Inferior parietal cortex (tissue), 1 donor: ENCODE data around the gene CCDC137.
"Not testable (repeated sequence)": the region's sequence is repeated elsewhere in the genome, so short reads cannot be mapped to it uniquely, and the experiment has no call there.

Source experiments
- DNase-seq: peaks from one replicate; pipeline ENCODE4 v3.0.0-alpha.2; 2016; ENCODE audit errors: extremely low spot score

Gene CCDC137

DNA sequence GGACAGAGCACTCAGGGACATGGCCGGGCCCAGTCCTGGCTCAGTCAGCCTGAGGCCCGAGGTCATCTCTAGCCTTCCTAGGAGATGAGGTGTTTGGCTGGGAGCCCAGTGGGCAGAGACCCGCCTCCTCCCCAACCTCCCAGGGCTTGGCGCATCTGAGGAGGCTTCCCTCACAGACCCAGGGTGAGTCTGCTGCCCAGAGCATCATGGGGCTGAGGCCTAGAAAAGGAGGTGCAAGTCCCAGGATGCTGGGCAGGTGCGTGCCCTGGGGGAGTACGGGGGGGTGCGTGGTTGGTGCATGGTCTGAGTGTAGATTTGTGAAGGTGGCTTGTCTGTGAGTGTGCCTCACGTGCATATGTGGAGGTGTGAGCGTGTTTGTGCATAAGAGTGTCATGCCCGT lies 14.8 kb upstream of the CCDC137 start:
- no peak for DNase-seq

DNA sequence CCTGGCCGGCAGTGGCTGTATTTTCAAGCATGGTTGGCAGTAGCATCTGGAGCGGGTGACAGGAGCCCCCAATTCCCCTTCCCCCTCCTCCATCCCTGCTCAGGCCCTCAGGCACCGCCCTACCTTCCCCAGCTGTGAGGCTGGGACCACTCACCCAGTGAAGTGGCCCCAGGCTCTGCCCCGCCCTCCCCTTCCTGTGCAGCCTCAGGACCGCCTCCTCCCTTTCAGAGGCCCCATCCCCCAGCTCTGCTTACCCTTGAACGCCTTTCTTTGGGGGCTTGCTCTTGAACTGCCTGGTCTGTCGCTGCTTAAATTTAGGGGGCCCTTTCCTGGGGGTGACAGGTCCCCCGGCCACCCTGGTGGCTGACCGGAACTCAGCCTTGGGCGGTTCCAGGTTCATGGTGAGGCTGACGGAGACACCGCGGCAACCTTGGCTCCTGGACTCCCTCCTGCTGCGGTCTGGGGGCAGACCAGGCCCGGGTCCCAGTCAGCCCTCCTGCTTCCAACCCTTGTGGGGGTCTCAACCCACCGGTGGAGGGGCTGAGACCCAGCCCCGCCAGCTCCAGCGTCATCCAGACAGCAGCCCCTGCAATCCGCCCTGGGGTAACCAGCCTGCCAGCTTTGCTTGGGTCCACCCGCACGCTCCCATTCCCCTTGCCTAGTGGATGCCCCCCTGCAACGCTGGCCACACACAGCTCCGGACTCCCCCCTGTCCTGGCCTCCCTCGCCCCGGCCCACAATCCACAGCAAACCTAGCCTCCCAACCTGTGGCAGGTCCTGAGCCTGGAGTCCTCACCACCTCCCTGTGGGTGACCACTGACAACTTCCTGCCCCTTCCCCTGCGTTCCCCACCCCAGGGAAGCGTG lies 13.4 kb upstream of the CCDC137 start:
- DNase-seq: no peak

DNA sequence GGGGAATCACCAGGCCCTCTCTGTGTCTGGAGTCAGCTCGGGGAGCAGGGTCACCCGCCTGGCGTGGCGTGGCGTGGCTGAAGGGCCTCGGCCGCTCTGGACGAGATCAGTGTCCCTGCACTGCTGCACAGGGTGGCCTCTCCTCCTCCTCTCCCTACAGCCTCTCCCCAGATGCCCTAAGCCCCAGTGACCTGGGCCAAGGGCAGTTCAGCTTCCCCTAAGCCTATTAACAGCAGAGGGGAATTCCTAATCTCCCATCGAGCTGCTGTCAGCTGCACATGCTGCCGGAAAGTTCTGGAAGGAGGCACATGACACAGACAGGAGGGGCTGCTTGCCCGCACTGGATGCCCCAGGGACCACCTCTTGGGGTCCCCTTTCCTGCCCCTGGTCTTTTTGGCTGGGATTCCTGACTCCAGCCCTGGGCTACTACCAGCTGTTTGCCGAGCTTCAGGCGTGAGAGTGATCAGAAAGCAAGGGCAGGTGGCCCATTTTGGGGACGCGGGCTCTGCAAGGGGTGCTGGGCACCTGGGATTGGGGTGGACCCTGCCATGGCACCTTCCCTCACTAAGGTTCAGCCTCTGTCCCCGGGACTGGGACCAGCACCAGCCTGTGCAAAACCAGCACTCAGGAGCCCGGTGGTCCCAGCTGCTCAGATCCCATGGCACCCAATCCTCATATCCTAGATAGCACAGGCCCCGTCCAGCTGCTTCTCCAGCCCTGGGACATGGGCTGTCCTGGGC lies 11.0 kb upstream of the CCDC137 start:
- DNase-seq: no peak

DNA sequence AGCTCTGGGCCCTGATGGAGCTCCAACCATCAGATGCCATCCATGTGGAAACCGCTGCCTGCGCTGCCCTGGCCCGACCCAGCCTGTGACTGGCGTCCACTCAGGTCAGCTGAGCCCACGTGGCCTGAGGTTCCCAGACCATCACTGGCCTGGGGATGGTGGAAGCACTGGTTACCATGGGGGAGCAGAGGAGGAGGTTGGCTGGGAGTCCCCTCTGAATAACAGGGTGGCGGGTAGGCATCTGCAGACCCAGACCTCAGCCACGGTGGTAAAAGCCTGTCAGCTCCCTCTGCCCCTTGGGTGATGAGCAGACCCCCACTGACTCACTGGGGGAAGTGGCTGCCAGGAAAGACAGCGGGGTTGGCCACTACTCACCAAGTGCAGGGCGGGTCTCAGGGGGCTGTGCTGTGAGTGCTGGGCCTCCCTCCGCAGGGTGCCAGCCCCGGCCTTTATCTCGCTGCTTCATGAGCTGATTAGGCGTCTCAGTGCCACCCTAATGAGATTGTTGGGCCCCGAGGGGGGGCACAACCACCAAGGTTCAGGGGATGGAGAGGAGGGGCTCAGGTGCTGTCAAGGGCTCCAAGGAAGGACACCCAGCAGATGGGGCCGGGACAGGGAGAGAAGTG lies 10.3 kb upstream of the CCDC137 start, which contains the start of gene PDE6G:
PDE6G (minus strand) TSS at position 425 of the 626 bp plus-strand sequence. CDS start 3,237 bp downstream, outside the sequence.
- DNase-seq: no peak

DNA sequence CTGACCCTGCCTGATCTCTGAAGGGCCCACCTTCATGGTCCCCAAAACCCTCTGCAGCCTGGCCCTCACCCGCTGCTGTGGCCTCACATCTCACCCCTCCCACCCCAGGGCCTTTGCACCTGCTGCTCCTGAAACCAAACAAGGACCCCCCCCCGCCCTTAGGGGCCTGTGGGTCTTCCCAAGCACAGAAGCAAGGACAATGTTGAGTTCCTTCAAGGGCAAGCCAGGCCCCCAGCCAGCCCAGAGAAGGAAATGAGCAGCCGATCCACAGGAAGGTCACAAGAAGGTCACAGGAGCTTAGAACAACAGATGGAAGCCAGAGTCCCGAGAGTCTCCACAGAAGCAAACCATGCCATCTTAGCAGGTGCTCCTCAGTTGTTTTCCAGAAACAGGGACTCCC lies 9.7 kb upstream of the CCDC137 start:
- no peak for DNase-seq

DNA sequence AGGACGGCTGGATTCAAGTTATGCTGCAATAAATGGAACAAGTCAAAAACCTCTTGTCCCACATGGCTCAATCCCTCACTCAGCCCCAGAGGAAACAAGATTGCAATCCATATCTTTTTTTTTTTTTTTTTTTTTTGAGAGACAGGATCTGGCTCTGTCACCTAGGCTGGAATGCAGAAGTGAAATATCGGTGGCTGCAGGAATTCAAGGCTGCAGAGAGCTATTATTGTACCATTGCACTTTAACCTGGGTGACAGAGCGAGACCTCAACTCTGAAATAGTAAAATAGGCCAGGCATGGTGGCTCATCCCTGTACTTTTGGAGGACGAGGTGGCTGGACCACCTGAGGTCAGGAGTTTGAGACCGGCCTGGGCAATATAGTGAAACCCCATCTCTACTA lies 7.5 kb upstream of the CCDC137 start:
- DNase-seq: no peak

DNA sequence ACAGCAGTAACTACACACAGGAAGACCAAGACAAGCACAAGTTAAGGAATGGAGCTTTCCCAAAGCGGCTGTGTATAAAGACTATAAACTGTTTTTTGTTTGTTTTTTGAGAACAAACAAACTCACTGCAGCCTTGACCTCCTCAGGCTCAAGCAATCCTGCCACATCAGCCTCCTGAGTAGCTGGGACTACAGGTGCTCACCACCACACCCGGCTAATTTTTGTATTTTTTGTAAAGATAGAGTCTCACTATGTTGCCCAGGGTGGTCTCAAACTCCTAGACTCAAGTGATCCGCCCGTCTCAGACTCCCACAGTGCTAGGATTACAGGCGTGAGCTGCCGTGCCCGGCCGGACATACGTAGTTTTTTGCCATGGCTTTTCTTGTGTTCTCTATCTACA lies 6.1 kb upstream of the CCDC137 start:
- DNase-seq: no peak

DNA sequence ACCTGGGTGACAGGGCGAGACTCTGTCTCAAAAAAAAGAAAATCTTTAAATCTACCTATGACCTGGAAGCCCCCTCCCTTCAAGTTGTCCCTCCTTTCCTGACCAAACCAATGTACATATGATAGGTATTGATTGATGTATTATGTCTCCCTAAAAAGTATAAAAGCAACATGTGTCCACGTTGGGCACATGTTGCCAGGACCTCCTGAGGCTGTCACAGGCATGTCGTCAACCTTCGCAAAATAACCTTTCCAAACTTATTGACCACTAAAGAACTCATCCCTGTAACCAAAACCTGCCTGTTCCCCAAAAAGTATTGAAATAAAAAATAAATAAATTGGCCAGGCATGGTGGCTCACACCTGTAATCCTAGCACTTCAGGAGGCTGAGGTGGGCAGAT lies 4.5 kb upstream of the CCDC137 start:
- no peak for DNase-seq

DNA sequence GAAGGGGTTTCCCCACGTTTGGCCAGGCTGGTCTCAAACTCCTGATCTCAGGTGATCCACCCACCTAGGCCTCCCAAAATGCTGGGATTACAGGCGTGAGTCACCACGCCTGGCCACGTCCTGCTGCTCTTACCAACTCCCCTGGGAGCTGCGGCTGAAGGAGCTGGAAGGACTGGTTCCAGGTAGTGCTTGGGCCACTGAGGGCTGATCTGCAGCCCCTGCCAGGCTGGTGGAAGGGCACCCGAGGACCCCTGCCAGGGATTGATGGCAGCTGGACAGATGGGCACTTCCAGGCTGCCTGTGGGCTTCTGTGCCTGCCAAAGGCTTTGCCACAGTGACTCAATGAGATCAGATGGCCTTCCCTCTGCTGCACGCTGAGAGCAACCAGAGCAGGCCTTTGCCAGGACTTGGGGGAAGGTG lies 2.5 kb upstream of the CCDC137 start:
- DNase-seq: no peak

DNA sequence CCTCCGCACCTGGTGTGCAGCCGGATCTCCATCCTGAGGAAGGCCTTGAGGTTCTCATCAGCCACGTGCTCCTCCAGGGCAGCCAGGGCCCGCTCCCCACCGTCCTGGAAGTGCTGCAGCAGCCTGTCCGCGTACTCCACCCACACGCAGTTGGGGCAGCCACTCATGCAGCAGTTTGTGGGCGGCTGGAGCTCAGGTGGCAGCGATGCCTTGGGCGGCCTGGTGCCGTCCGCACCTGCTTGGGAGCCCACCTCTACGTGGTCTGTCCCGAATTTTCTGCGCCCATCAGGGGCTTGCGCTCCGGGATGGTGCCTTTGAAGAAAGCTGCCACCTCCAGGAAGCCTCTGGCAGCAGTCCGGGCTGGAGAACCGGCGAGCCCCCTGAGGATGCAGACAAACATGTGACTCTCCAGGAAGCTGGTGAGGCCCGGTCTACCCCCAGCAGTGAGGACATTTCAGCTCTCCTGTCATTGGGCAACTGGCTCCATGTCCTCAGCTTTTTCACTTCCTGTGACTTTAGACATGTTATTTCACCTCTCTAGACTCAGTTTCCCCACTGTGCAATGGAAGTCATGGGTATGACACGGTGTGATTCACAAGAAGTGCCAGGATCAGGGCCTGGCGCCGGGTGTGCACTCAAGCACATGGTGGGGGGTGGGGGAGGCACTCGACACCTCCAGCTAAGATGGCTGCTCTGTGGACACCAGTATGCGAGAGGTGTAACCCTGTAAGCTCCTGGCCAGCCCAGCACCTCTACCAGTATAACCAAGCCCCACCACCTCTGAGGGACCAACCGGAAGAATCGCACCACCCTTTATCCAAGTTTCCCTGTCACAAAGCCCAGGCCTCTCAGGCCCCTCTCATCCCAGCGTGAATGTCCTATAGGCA lies 1.1 kb upstream of the CCDC137 start:
- DNase-seq: no peak

DNA sequence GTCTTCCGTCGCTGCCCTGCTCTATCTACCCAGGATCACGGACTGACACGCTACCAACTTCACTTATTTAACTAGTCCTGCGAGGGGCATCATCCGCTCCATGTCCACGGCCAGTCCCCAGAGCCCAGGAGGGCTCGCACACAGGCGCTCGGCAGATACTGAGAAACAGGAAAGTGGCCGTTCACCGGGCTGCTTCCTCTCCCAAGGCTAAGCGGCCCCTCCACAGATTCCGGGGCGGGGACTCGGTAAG lies 520 bp upstream of the CCDC137 start:
- DNase-seq: no peak

DNA sequence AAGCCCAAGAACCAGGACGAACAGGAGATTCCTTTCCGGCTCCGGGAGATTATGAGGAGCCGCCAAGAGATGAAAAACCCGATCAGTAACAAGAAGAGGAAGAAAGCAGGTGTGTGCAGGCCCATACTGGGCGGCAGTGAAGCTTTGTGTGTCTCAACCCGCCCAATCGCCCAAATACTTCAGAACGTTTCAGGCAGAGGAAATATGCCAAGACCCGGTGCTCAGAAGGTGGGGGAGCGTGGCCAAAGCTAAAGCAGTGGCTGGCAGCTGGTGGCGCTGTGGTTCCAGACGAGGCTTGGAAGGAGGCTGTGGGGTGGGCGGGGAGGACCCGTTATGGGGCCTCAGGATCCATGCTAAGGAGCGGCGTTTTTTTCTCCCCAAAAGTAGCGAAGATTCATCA lies 1.2 kb downstream of the CCDC137 start:
- no peak for DNase-seq

DNA sequence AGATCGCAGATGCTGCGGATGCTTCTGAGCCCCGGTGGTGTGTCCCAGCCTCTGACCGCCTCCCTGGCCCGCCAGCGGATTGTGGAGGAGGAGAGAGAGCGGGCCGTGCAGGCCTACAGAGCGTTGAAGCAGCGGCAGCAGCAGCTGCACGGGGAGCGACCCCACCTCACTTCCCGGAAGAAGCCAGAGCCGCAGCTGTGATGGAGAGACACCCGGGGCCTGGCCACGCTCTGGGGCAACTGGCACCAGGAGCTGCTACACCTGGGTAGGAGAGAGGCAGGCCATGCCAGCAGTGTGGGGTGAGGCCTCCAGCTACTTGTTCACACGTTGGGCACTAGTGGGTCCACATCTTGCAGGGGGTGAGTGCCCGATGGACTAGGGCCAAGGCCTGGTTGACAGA lies 6.0 kb downstream of the CCDC137 start:
- no peak for DNase-seq

DNA sequence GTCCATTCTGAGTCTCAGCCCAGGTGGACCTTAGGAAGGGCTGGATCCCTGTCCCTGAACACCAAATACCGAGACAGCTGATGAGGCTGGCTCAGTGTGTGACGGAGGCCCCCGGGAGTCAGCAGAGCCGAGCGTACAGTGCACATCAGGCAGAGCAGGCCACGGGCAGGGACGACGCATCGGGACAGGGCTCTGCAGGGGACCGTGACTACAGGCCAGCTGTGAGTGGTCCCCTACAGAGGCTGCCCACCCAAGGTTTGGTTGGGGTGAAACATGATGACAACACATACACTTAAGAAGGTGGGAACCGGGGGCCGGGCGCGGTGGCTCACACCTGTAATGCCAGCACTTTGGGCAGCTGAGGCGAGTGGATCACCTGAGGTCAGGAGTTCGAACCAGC lies 6.4 kb downstream of the CCDC137 start:
- DNase-seq: no peak

DNA sequence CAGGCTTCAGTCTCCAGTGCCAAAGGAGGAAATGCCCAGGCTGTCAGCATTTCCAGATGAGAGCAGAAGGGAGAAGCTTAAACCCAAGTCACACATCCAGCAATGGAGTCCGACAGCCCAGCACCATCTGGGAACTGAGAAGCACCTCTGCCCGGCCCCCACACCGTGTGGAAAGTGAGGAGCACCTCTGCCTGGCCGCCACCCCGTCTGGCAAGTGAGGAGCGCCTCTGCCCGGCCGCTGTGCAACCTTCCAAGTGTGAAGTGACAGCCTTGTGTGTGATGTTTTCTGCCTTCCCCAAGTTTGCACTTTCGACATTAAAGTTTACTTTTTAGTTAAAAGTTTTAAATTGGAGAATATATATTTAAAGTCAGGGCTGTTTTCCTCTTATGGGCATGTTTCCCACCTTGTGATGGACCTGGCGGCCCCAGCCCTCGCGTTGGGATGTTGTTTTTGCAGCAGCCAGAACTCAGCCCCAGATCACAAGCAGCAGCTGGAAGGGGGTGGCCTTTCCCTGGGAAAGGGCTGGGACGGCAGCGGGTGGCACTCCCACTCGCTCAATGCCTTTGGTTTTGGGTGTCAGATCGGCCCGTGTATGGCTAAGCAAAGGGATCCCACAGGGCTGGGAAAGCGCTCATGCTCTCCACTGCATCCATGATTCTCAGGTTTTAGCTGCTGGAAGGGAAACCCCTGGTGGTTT lies 7.2 kb downstream of the CCDC137 start:
- no peak for DNase-seq

DNA sequence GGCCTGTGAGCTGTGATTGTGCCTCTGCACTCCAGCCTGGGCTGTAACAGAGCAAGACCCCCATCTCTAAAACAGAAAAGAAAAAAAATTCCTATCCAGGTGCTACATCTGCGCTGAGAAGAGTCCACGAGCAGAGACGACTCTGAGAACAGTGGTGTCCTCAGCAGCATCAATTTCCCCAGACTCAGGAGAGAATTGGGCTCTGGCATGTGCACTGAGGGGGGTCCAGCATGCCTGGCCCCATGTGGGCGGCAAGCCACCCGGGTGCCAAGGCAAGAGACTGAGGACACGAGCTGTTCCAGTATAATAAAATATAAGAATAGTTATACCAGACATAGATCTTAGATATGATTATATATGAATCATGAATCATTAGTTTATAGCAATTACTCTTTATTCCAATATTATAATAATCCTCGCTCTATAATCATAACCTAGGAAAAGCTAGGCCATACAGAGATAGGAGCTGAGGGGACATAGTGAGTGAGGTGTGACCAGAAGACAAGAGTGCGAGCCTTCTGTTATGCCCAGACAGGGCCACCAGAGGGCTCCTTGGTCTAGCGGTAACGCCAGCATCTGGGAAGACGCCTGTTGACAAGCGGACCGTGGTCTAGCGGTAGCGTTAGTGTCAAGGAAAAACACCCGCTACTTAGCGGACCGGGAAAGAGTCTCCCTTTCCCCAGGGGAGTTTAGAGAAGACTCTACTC lies 9.1 kb downstream of the CCDC137 start:
- not testable (repeated sequence) for DNase-seq

DNA sequence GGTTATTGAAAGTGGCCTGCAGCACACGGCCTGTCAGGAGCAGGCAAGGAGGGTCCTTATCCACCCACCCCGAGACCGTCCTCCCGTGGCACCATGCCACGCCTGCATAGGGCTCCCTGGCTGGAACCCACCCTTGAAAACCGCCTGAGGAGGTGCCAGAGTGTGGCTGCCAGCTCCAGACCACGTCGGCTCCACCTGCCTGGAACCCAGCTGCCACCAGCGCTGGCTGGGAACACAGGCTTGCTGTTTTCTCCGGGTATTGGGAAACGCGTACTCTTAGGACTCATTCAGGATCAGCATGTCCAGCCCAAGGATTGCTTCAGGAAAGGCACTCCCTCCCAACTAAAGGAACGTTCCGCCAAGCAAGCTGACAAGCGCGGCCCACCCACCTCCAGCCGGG lies 10.4 kb downstream of the CCDC137 start:
- DNase-seq: no peak

DNA sequence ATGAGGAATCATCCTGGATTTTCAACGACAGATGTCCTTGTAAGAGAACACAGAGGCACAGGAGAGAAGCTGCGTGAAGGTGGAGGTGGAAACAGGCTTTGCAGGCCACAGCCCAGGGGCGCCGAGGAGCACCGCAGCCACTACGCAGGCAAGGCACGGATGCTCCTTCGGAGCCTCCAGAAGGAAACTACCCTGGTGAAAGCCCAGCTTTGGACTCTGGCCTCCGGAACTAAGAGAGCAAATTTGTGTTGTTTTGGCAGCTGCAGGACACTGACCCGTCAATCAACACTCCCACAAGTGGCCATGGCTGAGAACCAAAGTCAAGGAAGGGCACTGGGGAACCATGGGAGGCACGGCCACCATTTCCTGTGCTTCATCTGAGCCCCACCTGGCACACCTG lies 13.6 kb downstream of the CCDC137 start:
- DNase-seq: no peak

DNA sequence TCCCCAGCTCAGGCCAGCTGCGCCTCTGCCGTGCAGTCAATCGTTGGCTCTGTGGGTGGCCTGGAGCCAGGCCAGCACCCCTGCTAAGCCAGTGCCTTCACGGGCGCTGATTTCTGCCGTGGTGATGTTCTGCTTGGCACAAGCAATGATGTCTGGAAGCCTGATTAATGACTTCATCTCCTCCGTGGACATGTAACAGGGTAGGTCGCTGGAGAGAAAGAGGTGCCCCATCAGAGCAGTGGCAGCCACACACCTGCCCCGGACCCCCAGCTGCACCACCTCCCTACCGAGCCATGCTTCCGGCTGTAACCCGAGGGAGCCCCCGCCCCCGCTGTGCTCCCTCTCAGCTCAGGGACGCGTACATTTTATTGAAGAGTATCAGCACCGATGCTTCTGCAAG lies 15.1 kb downstream of the CCDC137 start:
- no peak for DNase-seq

DNA sequence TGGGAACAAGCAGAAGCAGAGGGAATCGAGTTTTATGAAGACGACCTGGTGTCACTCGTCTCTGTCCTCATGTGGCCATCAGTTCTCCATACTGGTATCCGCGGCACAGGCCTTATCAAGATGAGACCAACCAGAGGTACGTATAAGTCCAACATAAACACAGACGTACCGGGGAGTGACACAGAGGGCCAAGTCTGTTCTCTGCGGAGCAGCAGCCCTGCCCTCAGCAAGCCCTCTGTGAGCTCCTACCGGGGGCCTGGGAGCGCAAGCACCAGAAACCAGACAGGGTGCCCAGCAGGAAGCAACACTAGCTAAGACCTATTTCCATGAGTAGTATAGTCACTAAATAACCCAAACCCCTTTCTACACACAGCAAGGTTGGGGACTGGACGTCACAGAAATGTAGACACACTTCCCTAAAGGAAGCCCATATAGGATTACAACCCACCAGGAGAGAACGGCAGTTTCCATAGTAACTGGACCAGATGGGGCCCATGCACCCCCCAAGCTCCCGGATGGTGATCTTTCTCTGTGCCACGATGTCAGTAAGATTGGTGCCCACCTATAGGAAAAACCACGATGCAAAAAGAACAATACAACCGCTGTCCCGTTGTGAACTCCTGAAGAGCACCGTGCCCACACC lies 16.1 kb downstream of the CCDC137 start:
- no peak for DNase-seq
